Effector CD8-positive, alpha-beta T cell (primary cell): ENCODE measurements around the gene TYW3.
"Not testable (repeated sequence)": the region's sequence is repeated elsewhere in the genome, so short reads cannot be mapped to it uniquely, and the experiment has no call there.

Source experiments
- DNase-seq: peaks from one replicate; lab custom pipeline; 2025; lab: John Stamatoyannopoulos, UW

The TYW3 gene

DNA sequence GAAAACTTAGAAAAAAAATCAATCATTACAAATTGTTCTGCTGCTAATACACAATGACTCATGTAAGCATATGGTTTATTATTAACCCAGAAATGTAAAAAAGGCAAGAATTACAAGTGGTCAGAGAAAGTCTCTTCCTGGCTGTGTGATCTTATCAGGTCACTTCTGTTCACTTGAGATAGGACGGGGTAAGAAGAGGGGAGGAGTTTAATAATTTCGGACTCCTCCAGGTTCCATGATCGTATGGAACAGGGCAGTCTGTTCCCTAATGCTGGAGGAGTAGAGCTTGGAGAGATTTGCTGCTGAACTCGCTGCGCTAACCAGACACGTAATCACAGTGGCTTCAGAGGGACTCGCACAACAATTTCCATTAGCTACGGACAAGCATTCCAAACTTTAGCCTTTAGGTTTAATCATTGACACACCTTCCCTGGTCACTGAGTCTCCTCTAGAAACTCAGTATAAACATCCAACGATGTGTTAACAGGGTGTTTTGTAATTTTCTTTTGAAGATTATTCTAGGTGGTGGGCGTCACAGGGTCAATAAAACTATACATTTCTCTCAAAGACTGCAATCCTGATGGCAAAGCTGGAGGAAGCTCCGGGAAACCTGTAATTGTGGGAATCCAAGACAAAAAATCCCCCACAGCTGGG, 1.4 kb upstream of the TYW3 start:
- no peak for DNase-seq

DNA sequence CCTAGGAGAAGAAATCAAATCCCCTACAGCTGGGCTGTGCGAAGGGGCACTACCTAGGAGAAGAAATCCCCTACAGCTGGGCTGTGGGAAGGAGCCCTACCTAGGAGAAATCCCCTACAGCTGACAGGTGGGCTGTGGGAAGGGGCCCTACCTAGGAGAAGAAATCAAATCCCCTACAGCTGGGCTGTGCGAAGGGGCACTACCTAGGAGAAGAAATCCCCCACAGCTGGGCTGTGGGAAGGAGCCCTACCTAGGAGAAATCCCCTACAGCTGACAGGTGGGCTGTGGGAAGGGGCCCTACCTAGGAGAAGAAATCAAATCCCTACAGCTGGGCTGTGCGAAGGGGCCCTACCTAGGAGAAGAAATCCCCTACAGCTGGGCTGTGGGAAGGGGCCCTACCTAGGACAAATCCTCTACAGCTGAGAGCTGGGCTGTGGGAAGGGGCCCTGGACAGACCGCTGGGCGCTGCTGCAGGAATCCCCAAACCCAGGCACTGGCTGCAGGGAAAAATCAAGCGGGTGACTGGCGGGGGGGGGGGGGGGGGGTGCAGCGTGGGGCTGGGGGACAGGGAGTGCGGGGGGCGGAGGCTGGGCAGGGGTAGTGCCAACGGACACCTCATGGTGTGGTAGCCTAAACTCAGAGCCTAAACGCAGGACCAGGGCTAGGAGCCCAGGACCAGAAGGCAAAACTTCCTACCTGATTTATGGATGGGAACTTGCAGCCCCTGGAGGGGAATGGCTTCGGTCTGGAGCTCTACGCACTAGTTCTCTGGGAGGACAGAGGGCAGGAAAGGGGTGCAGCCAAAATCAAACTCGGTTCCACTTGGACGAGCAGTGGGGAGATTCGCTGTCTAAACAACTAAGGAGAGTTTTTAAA, 643 bp upstream of the TYW3 start:
- DNase-seq, result not testable (repeated sequence)

DNA sequence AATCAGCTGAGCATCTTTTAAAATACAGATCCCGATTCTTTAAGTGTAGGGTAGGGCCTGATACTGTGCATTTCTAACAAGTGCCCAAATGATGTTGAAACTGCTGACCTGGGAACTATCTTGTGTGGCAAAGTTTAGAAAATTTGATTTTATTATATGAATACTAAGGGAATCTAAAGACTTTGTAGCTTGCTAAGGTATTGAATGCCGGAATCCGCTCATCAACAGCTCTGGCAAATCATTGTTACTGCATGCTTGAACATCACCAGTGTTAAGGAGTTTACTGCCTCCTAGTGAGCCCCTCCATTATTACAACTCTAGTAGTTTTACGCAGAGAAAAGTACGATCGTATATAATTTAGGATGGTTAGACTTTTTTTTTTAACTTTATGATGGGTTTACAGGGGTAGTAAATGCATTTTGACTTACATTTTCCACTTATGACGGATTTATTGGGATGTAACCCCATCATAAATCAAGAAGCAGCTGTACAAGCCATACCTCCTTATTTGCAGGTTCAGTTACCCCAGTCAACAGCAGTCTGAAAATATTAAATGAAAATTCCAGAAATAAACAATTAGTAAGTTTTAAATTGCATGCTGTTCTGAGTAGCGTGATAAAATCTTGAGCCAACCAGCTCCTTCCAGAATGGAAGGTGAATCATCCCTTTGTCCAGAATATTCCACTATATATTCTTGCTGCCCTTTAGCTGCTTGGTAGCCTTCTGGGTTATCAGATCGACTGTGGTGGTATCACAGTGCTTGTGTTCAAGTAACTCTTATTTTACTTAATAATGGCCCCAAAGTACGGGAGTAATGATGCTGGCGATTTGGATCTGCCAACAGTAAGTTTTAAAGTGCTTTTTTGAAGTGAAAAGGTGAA, 892 bp downstream of the TYW3 start:
- DNase-seq, result no peak

DNA sequence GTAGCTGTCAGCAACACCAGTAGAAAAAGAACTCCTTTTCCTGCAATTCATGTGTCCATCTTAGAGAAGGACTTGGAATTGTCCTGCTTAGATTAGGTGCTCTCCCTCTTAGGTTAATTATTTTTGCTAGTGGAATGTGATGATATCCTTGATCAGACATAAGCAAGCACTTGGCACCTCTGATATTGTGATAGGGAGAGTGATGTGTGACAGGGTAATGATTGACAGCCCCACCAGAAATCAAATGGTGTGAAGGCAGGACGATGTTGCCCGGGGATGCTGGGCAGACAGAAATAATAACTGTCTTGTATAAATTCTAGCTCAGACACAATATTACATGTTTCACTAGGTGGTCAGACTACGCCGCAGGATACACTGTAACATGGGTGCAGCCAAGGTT, 4.4 kb downstream of the TYW3 start:
- no peak for DNase-seq

DNA sequence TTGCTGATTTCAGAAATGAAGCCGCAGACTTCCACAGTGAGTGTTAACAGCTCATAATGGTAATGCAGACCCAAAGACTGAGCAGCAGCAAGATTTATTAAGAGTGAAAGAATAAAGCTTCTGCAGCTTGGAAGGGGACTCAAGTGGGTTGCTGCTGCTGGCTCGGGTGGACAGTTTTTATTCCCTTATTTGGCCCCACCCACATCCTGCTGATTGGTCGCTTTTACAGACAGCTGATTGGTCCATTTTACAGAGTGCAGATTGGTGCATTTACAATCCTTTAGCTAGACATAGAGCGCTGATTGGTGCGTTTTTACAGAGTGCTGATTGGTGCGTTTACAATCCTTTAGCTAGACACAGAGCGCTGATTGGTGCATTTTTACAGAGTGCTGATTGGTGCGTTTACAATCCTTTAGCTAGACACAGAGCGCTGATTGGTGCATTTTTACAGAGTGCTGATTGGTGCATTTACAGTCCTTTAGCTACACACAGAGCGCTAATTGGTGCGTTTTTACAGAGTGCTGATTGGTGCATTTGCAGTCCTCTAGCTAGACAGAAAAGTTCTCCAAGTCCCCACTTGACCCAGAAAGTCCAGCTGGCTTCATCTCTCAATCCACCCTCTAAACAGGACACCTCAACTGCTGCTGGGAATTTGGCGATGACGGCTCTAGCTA, 7.5 kb downstream of the TYW3 start:
- not testable (repeated sequence) for DNase-seq

- DNase-seq, result not testable (repeated sequence)
Measured at GRCh38 chr1:74745247-74745646, 12.3 kb downstream of the TYW3 start.

DNA sequence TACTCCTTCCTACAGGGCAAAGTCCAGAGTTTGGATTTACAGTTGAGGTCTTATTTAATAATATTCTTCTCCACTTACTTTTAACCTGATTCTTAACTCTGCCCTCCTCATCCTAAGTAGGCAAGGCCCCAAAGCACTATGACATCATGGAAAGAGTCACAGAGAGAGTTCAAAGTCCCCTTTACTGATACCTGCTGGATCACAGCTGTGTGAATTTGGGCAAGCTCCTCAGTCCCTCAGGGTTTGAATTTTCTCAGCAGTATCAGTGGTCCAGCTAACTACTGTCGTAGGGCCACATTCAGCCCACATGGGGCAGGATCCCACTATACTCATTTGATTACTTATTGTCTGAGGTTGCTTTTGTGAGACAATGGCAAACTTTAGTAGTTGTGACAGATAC, 16.0 kb downstream of the TYW3 start:
- DNase-seq, result no peak

- no peak for DNase-seq
Measured at GRCh38 chr1:74753104-74753503, 20.2 kb downstream of the TYW3 start.

DNA sequence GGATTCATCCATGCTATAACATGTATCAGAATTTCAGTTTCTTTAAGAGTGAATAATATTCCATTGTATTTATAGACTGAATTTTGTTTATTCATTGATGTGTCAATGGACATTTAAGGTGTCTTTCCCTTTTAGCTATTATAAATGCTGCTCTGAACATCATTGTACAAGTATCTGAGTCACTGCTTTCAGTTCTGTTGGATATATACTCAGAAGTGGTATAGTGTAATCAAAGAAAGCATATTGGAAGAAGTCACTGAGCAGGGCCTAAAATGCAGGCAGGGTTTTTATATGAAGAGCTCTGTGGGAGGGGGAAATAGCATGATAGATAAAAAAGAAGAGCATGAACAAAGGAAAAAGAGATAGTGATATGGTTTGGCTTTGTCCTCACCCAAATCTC, 22.5 kb downstream of the TYW3 start:
- no peak for DNase-seq

DNA sequence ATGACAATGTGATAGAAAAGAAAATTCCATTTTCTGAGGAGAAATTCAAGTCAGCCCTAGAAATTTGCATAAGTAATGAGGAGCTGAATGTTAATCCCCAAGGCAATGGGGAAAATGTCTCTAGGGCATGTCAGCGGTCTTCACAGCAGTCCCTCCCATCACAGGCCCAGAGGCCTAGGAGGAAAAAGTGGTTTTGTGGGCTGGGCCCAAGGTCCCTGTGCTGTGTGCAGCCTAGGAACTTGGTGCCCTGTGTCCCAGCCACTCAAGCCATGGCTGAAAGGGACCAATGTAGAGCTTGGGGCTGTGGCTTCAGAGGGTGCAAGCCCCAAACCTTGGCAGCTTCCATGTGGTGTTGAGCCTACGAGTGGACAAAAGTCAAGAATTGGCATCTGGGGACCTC, 23.7 kb downstream of the TYW3 start:
- DNase-seq, result not testable (repeated sequence)

- no peak for DNase-seq
Measured at GRCh38 chr1:74763807-74764206, 30.9 kb downstream of the TYW3 start.

DNA sequence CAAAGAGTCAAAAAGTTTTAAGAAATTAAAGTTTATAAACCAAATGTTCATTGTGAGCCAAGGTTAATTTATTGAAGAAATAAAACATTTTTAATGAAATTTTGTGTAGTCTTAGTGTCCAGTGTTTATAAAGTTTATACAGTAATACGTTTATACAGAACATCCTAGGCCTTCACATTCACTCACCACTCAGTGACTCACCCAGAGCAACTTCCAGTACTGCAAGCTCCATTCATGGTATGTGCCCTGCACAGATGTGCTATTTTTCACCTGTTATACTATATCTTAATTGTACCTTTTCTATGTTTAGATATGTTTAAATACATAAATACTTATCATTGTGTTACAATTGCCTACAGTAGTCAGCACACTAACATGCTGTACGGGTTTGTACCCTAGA, 33.6 kb downstream of the TYW3 start:
- DNase-seq, result no peak

DNA sequence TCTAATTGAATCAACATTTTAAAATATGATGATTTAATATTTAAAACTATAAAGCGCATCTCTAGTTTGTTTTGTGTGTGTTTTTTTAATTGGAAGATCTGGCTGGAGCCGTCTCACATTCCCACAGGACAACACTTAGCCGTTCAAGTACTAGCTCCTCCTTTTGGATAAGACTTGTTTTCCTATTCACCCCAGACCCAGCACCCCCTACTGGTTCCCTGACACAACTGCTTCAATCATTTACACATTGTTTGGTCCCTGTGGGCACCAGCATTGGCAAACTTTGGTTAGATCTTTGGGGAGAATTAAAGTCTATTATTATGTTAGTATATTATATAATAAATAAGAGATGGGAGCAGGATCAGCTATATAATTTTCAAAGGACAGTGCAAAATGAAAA, 34.5 kb downstream of the TYW3 start:
- no peak for DNase-seq

DNA sequence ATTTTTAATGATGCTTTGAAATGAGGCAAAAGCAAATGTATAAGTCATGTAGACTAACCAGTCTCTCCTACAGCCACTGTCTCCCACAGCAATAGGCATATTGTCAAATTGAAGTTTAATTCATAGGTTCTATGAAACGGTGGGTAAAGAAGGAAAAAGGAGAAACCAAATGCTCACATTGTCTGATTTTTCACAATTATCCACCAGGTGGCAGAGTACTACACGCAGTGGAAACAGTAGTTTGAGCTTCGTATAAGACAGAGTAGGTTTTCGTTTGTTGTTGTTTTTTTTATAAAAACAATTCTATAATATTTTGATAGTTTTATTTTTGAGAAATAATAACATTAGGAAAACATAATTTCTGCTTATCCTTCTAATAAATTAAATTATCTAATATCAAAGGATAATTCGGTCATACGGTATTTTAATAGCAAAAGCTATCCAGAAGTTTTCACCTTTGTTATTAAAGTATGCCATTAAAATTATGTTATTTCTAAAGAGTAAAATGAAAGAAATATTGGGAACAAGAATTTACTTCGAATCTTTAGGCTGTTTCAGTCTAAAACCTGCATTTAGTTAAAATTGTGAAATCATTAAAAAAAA, 39.1 kb downstream of the TYW3 start:
- no peak for DNase-seq

- DNase-seq, result no peak
Measured at GRCh38 chr1:74772945-74773344, 40.0 kb downstream of the TYW3 start.

GRCh38 chr1:74773582-74773981, 40.6 kb downstream of the TYW3 start:
- DNase-seq, result no peak

- no peak for DNase-seq
Measured at GRCh38 chr1:74775735-74776134, 42.8 kb downstream of the TYW3 start.

GRCh38 chr1:74777525-74777924, 44.6 kb downstream of the TYW3 start:
- DNase-seq, result no peak

- DNase-seq, result no peak
Measured at GRCh38 chr1:74779750-74780149, 46.8 kb downstream of the TYW3 start.

GRCh38 chr1:74780594-74780993, 47.6 kb downstream of the TYW3 start:
- DNase-seq, result no peak

DNA sequence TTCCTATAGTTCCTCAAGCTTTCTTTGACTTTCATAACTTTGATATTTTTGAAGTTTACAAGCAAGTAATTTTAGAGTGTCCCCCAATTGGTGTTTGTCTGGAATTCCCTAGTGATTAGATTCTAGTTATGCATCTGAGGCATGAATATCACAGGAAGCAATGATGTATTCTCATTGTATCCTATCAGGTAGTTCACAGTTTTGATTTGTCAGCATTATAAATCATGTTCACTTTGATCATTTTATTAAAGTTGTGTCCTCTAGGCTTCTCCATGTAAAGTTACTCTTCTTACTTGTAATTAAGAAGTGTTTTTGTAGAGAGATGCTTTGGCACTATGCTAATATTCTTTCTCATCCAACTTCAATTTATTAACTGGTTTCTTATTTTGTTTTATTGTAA, 53.0 kb downstream of the TYW3 start:
- no peak for DNase-seq

- no peak for DNase-seq
Measured at GRCh38 chr1:74790453-74790852, 57.5 kb downstream of the TYW3 start.
